Embryonic facial prominence (tissue), 1 donor: ENCODE data around the gene ADAR.

Experiments used
- DNase-seq: peaks from one replicate; pipeline ENCODE4 v3.0.0-alpha.2; 2016; ENCODE audit errors: extremely low spot score

The ADAR gene

DNA sequence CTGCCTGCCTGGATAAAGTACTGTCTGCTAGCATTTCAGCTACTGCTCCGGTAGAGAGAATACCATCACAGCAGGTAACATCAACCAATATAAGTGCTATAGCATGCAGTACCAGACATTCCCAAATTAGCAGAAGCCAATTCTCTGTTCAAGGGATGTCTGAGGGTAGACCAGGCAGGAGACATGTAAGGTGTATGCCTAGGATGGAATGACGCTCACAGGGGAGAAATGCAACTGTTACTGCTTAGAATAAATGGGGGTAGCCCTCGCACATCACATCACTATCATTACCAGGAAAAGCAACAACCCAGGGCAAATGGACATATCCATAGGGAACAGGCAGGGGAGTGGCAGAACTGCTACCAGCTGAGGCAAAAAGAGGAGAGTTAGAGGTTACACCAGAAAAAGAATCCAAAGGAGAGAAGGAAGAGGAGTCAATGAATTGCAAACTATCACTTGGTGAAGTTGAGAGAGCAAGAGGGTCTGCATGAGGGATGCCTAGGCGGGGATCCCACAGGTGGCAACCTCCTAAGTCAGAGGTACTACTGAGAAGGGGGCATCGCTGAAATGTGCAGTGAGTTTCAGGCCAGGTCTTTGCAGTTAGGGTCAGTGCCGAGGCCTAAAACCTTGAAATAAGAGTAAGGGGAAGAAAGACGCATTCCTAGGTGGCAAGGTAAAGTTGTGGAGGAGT lies 50.6 kb downstream of the ADAR start:
- DNase-seq: no peak

DNA sequence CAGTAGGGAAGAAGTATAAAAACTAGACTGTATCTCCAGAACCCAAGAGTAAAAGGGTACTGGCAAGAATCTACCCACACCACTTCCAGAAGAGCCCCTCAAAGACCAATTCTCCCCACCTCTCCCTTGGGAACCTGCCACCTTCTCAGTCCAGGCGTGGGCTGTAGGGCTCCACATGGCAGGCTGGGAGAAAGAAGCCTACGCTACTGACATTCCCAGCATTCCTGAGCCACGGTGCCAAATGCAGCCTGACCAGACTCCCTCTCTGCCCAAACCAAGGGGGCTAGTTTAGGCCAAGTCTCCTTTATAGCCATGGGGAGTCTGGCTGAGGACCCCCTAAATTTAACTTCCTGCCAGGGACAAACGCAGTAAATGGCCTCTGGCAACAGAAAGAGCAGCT lies 51.6 kb downstream of the ADAR start:
- no peak for DNase-seq

DNA sequence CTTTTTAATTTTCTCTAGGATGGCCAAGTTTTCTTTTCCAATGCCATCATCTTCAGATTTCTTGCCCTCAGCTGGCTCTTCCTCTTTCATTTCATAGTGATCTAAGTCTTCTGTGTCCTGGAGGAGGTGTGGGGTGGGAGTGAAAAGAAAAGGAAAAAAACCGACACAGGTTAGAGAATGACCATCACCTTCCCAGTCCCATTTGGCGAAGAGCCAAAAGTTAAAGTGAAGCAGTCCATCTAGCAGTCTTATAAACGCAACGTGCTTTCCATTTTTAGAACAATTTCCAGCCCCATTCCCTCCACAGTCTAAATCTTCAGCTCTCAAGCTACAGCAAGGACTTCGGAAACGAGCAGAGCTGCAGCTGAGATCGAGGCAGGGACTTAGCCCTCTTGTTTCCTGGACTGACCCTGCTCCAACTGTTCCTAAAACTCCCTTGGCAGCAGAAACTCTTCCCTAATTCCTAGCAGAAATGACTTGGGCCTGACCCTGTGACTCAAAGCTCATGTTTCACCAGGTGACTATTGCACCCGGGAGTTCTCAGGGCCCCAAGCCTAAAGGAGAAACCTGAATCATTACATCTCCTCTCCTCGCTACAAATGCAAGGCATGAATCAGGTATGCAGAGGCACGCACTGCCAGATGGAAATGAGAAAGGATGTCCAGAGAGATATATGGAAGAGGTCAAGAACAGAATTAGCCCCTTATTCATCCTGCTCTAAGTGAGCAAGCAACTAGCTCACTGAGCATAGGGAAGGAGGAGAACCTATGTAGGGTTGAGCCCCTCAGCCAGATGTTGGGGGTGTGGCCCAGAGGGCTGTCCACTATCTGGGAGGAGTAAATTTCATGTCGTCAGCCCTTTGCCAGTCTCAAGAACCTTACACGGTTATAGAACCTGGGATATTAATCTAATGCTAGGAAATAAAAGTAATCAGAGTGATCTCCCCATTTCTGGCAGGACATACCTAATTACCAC lies 54.6 kb downstream of the ADAR start:
- DNase-seq: no peak

DNA sequence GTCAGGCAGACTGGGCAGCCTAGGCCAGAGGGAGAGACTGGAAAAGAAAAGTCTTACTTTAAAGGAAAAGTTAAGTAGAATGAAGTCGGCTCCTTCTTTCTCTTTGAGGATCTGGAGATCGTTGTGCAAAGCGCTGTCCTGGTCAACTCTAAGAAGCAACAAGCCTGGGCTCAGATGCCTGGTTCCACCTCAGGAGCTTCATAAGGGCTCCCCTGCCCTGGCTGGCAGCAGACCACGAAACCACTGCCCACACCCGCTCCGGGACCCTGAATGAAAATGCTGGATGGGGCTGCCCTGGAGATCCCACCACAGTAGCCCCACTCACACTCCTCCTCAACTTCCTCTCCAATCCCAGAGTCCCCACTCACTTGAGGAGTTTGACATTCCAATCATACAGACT lies 56.0 kb downstream of the ADAR start:
- DNase-seq: no peak

DNA sequence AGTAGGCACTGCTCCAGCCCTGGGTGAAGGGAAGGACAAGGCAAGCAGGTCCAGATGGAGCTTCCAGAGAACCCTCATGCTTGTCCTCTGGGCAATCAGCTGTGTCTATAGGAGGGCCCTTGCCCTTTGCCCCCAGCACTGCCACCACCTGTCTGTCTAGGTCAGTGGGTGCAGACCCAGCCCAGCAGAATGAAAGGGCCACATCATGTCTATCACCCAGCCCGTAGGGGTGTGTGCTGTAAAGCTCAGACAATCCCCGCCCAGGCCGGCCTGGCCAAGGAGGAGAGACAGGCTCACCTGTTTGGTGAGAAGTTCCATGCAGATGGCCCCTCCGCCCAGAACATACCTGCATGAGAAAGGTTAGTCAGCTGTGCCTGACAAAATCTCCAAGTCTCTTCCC lies 56.5 kb downstream of the ADAR start:
- DNase-seq: no peak

DNA sequence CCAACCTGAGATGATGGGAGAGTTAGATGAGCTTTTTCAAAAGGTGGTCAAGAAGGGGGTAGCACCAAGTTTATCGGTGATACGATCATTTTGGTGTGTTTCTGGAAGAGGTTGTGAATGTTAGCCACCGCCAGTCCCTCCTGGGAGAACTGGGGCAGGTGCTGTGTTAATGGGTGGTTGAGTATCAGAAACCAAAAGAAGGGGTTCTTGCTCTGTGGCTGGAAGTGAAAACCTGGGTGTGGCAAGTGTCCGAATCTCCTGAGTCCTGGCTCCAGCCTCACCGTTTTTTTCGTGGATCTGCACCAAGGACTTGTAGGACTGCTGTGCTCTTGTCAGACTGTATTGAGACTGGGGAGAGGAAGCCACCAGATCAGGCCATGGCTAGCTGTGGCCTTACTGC lies 57.3 kb downstream of the ADAR start:
- no peak for DNase-seq

DNA sequence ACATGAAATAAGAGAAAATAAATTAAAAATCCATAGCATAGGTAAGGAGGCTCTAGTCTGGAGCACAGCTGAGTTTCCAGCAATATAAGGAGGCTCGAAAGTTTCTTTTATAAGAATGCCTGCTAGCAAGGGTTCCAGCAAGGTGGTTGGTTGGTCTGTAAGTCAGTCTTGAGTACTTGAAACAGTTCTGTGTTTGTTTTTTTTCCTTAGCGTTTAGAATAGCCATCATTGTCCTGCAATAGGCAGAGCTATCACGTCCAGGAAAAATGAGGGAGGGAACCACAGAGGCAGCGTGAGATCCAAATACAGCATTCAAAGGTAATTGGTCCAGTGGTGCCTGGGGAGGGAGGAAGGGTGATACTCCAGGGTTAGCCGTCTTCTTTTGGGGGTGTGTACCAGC lies 57.9 kb downstream of the ADAR start:
- DNase-seq: no peak

DNA sequence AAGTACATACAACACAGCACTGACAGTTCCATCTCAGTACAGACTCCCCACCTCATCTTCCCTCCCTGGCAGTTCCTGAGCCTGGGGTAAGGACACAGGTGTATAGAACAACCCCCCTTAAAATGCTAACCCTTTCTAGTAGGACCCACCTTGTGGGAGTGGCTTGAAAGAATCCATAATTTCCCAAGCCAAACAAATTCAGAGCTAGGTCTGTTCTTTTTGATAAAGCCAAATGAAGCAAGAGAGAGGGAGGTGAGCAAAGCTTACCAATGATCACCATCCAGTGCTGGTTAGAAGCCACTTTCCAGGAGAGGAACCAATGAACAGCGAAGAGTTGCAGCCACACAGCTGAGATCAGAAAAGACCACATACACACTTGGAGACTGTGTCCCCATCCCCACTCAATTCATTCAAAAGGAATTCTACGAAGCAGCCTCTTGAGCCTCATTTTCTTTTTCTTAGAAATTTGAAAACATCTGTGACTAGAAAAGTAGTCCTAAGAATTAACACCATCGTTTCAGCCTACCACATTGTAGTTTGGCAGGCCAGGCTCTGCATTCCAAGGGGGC lies 58.7 kb downstream of the ADAR start:
- no peak for DNase-seq

DNA sequence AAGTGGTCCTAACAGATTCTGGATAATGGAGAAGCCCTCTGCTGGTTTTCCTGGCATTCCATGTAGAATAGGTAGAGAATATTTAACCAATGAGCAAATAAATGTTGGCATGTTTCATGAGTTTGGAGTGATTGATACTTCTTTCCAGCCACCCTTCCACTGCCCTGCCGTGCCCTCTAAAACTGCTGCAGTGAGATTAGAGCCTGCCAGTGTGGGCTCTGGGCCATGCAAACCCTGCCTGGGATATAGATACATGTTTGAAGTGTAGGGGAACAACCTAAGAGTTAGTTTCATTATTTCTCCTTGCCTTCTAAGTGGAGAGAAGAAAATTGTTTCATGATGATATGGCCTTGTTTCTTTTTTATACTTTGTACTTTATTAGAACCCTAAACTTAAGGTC lies 60.0 kb downstream of the ADAR start:
- no peak for DNase-seq

DNA sequence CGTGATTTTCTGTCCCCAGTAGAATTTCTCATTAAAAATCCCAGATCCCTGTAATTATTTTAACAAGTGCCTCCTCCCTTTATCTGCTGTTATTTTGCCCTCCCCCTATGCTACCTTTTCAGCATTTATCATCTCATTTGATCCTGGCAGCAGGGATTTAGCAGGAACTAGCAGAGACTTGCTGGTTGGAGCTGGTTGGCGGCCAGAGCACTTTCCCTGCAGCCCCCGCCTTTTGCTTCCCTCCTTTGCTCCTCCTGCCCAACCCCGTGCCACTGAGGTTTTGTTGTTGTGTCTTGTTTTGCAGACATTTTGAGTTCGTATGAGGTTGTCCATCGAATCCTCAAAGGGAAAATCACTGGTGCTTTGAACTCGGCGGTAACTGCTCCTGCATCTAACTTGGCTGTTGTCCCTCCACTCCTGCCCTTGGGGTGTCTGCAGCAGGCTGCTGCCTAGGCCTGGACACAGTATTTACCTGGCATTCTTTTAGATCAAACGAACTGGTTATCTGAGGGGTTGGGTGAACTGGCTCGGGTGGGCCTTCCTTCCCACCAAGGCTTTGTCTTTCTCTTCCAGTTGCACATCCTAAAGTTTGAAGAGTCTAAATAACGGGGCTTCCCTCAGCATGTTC lies 60.8 kb downstream of the ADAR start:
- DNase-seq: no peak

DNA sequence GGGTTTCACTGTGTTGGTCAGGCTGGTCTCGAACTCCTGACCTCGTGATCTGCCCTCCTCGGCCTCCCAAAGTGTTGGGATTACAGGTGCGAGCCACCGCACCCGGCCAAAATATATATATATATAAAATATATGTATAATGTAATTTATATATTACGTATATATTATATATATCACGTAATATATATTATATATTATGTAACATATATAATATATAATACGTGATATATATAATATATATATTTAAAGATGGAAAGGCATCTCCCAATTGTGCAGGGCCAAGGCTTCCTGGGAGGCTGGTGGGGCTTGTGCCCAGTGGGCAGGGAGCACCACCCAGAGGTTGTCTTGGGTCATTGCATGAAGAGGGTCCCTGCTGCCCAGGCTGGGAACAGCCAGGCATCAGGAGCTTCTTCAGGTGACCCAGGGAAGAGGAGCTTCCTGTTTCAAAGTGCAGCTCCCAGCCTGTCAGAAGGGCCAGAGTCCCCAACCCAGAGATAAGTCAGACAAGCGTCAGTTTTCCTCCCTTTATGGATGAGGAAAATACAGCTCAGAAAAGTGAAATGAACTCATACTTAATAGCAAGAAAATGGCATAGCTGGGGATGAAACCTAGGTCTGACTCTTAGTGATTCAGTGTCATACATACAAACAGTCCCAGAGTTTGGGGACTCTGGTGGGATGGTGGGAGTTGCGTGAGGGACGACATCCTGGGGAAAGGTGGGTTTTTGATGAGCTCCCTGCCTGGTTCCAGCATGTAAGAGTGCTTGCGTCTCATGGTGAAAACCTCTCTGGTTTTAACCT lies 61.5 kb downstream of the ADAR start:
- no peak for DNase-seq

DNA sequence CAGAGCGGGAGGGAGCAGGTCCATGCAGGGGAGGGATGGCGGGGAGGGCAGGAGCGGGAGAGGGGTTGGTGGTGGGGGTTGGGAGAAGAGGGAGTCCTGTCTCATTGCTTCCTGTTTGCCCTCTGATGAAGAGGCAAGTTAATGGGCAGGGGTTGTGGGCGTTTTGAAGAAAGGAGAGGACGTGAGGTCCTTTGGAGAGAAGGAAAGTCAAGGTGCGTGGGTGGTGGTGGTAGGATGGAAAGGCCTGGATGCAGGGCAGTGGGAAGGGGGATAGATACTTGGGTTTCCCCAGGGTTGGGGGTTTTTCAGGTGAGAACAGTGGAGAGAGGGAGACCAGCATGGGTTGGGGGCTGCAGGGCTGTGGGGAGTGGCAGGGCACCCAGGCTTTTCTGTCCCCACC lies 66.8 kb downstream of the ADAR start:
- no peak for DNase-seq

DNA sequence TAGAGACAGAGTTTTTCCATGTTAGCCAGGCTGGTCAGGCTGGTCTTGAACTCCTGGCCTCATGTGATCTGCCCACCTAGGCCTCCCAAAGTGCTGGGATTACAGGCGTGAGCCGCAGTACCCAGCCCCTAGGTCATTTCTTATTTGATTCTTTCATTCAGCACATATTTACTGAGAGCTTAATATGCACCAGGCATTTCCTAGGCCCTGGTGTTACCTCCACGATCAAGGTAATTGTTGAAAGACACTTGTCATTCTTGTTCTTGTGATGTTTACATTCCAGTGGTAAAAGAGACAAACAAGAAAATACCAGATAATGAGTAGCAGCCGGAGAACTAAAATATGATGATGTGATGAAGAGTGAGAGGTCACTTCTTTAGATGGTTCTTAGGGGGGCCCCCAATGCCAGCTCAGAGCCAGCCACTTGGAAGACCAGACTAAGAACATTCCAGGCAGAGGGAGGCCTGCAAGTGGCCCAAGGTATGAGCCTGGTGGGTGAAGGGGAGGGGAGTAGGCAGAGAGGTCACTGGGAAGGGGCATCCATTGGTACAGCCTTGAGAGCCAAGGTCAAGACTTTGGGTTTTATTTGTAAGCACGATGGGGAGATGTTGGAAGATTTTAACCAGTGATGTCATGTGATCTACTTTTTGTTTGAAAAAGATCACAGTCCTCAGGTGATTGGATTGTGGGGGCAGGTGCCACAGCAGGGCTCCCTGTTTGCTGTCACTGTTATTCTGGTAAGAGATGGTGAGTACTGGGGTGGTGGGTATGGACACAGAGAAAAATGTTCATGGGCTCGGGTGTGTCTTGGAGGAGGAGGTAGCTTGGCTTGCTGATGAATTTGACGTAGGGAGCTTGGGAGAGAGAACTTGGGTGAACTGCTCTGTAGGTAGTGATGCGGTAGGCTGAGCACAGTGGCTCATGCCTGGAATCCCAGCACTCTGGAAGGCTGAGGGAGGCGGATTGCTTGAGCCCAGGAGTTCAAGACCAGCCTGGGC lies 68.2 kb downstream of the ADAR start:
- no peak for DNase-seq

DNA sequence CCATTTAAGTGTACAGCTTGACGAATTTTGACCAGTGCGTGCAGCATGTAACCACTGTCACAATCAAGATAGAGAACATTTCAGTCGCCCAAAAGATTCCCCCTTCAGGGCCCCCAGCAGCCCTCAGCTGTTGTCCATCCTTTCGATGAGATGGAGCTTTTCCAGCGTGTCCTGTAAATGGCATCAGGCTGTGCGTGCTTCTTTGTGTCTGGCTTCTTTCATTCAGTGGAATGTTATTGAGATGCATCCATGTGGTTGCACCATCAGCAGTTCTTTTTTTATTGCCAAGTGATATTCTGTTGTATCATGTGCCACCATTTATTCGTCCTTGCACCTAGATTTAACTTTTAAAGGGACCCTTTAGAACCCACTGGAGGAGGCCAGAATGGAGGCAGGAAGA lies 71.4 kb downstream of the ADAR start:
- no peak for DNase-seq

DNA sequence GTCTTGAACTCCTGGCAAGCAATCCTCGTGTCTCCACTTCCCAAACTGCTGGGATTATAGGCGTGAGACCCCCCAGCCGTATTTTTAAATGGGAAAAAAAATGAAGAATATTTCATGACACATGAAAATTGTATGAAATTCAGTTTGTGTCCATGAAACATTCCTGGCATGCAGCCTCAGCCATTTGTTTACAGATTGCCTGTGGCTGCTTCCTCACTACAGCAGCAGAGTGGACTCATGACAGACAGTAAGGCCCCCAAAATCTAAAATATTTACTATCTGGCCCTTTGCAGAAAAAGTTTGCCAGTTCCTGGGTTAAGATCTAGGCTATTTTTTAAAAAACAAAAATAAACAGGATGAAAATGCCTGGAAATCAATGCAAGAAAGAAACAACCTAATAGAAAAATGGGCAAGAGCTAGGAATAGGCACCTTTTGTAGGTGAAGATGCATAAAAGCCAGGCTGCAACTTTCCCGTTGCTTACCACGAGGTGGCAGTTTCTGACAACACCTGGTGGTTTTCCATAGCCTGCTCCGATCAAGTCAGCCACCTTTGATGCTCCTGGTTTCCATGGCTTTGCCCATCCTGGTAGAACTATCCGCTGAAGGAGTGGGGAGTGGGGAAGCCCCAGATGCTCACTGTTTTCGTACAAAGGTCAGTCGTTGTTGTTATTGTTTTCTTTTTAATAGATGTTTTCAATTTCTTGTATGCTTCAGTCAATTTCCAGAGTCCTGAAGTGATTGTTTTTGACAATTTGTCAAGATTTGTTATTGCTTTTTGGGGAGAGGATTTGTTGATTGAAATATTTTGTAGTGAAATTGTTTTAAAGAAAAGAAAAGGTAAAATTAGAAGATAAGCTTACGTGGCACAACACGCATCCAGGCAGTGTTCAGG lies 73.8 kb downstream of the ADAR start:
- DNase-seq: no peak
